B cell (primary cell): ENCODE measurements around the gene RIPOR2. TPM values are rescaled to one million over a fixed set of nuclear protein-coding genes. Genes with fewer than 3 reads are reported as not detected.

Experiments used
- ATAC-seq: fragments of 200-7000 bp; cut with Tn5 transposase; one replicate; pipeline ENCODE4 v1.10.0; 2021; ENCODE audit warnings: low read depth, mild to moderate bottlenecking, moderate number of reproducible peaks, moderate library complexity
- CTCF ChIA-PET: fragments of 350-600 bp; sonication (Branson Sonifier 250); formaldehyde crosslinking; loops from one replicate; lab custom pipeline; 2021; ENCODE audit warnings: antibody characterized with exemption, inconsistent platforms; lab: Charles Lee
- POLR2A ChIA-PET: fragments of 350-600 bp; sonication (Branson Sonifier 250); formaldehyde crosslinking; loops from one replicate; lab custom pipeline; 2021; ENCODE audit warnings: antibody characterized with exemption; lab: Charles Lee
- DNase-seq: peaks from one replicate; pipeline ENCODE4 v3.0.0; 2013
- H2AFZ ChIP-seq: 2 replicates; pipeline ENCODE4 v1.6.1; 2012; ENCODE audit warnings: mild to moderate bottlenecking, low read depth, low read length; ENCODE audit not compliant: insufficient read depth, poor library complexity, severe bottlenecking
- H3K27ac ChIP-seq, 2 donors: 1 replicate in 1 of 2; 2 replicates in 1 of 2; pipeline ENCODE4 v1.5.1; 2012 to 2013; ENCODE audit warnings: low read length in 2 of 2, mild to moderate bottlenecking in 2 of 2, moderate library complexity in 1 of 2
- H3K27me3 ChIP-seq, 4 experiments: fragments of 200-600 bp in 1 of 4; sonication (generic) in 1 of 4; replicated peaks in 1 of 4; 1 replicate in 2 of 4; 2 replicates in 2 of 4; pipeline versions ENCODE4 v1.6.1 to v1.7.0; 2013 to 2016; ENCODE audit warnings: low read length in 3 of 4, mild to moderate bottlenecking in 2 of 4, mixed read lengths in 1 of 4, moderate library complexity in 1 of 4; ENCODE audit not compliant: insufficient read depth in 4 of 4, control insufficient read depth in 3 of 4; ENCODE audit errors: control extremely low read depth in 1 of 4
- H3K36me3 ChIP-seq, 2 experiments: replicated peaks in 1 of 2; 1 replicate in 1 of 2; 2 replicates in 1 of 2; pipeline versions ENCODE4 v1.6.1 to v1.7.1; 2013; ENCODE audit warnings: low read length in 1 of 2; ENCODE audit not compliant: insufficient read depth in 2 of 2, control insufficient read depth in 1 of 2; ENCODE audit errors: control extremely low read depth in 1 of 2, extremely low read depth in 1 of 2
- H3K4me1 ChIP-seq, 2 donors: fragments of 200-600 bp in 1 of 2; sonication (generic) in 1 of 2; 1 replicate in 1 of 2; 2 replicates in 1 of 2; pipeline versions ENCODE4 v1.5.1 to v1.6.1; 2013 to 2017; ENCODE audit warnings: low read length in 2 of 2; ENCODE audit not compliant: control insufficient read depth in 2 of 2, insufficient read depth in 2 of 2
- H3K4me2 ChIP-seq: replicated peaks from 2 replicates; pipeline ENCODE3; 2012; ENCODE audit warnings: mild to moderate bottlenecking, low read depth, low read length; ENCODE audit not compliant: poor library complexity, severe bottlenecking
- H3K4me3 ChIP-seq, 5 experiments: fragments of 200-600 bp in 1 of 5; sonication (generic) in 1 of 5; 1 replicate in 3 of 5; 2 replicates in 2 of 5; pipeline versions ENCODE4 v1.5.1 to v1.7.0; 2011 to 2016; ENCODE audit warnings: low read length in 4 of 5, mild to moderate bottlenecking in 4 of 5, low read depth in 2 of 5, control low read depth in 1 of 5, moderate library complexity in 1 of 5; ENCODE audit not compliant: insufficient read depth in 1 of 5; ENCODE audit errors: control extremely low read depth in 1 of 5, extremely low read depth in 1 of 5
- H3K79me2 ChIP-seq: fragments of 200-600 bp; sonication (generic); one replicate; pipeline ENCODE4 v1.6.0; 2016; ENCODE audit warnings: low read length; ENCODE audit not compliant: control insufficient read depth, insufficient read depth
- H3K9ac ChIP-seq: fragments of 200-600 bp; sonication (generic); 2 replicates; pipeline ENCODE4 v1.6.1; 2017; ENCODE audit warnings: mild to moderate bottlenecking, low read length, moderate library complexity
- H3K9me3 ChIP-seq, 3 donors: one replicate each; pipeline versions ENCODE4 v1.6.1 to v1.7.1; 2013; ENCODE audit warnings: low read length in 2 of 3; ENCODE audit not compliant: control insufficient read depth in 2 of 3, insufficient read depth in 1 of 3; ENCODE audit errors: control extremely low read depth in 1 of 3
- H4K20me1 ChIP-seq: 2 replicates; pipeline ENCODE4 v1.6.0; 2012; ENCODE audit warnings: mild to moderate bottlenecking, low read length; ENCODE audit not compliant: insufficient read depth, control insufficient read depth, poor library complexity, severe bottlenecking
- H3K27ac Mint-ChIP-seq: one replicate; pipeline ENCODE4 v1.8.0; 2021; ENCODE audit warnings: mixed read lengths
- H3K27me3 Mint-ChIP-seq: one replicate; pipeline ENCODE4 v1.8.0; 2021; ENCODE audit warnings: mixed read lengths
- H3K4me1 Mint-ChIP-seq: one replicate; pipeline ENCODE4 v1.8.0; 2021; ENCODE audit warnings: mixed read lengths
- H3K4me3 Mint-ChIP-seq: one replicate; pipeline ENCODE4 v1.8.0; 2021; ENCODE audit warnings: mixed read lengths
- H3K9me3 Mint-ChIP-seq: one replicate; pipeline ENCODE4 v1.8.0; 2022; ENCODE audit warnings: mixed read lengths; ENCODE audit not compliant: insufficient read depth
- EZH2 ChIP-seq: IDR thresholded peaks from 2 replicates; pipeline ENCODE4 v1.6.1; 2012; ENCODE audit warnings: borderline replicate concordance, low read depth, mild to moderate bottlenecking, moderate library complexity, low read length; ENCODE audit not compliant: insufficient read depth, poor library complexity, severe bottlenecking
- WGBS: methylation state at CpG from one replicate; pipeline ENCODE4 v1.1.5; 2013; ENCODE audit warnings: missing lambda C conversion rate; ENCODE audit not compliant: insufficient coverage; 5-methylcytosine and 5-hydroxymethylcytosine counted together
- intact Hi-C: fragments of 100-400 bp; cut with micrococcal nuclease; formaldehyde crosslinking; loops from one replicate; pipeline ENCODE4 v1.10.0; 2022
- polyA plus RNA-seq: library from polyadenylated mRNA; depleted of rRNA; stranded (reverse); fragments of >200 nt; gene quantifications from 2 replicates; pipeline ENCODE4 v1.2.3, GENCODE V29; 2012
- total RNA-seq, 2 donors: library from RNA; stranded (reverse); fragments of 120-200 nt in 1 of 2; gene quantifications; 1 replicate in 1 of 2; 2 replicates in 1 of 2; pipeline versions ENCODE4 v1.2.3 to v1.2.4, GENCODE V29; 2013 to 2022
- TF ChIP-seq, protein P1 (sequence below): fragments of 200-600 bp; IDR thresholded peaks from one replicate; pipeline ENCODE4 v1.8.0; 2022; ENCODE audit warnings: antibody characterized with exemption, mild to moderate bottlenecking

The RIPOR2 gene
- total and polyA plus RNA-seq, 2 donors (not counting 1 experiment from before 2014, with no cell fraction given), result 300 to 430 TPM

DNA sequence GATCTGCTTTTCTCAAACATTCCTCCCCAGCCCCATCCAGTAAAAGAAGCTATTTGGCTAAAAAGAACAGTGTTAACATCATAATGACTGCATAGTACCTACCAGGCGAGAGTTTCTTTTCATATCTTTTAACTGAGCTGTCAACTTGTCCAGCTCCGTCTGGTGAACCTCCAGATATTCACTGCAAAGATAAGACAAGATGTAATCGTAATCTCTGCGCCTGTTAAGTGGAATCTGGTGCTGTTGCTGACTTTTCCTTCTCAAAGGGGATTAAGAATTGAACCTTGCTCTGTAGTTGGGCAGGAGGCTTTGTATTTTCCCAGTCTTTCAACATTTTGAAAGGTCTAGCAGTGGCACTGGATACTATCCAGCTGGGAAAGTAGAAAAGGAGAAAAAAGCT, 63.0 kb downstream of the RIPOR2 start:
- no peak for ATAC-seq

GRCh38 chr6:24868765-24869164, 67.0 kb downstream of the RIPOR2 start:
- no peak for ATAC-seq
- peaks cover 32 to 98% of the 10 kb centered on the region in 2 experiments for H3K36me3 ChIP-seq
- H2AFZ ChIP-seq, result no peak overlapping the region
- Mint-ChIP-seq H3K9me3 (no peaks in the 10 kb centered on the region), H3K27ac (peak overlapping the region; percentile 43), H3K4me3 (no peak overlapping the region), H3K27me3 (no peaks in the 10 kb centered on the region), H3K4me1 (peaks cover 47% of the 10 kb centered on the region)
- ChIA-PET POLR2A (no interaction called here), CTCF (interaction anchor here (1.0 to 4.1 kb wide), 4 partner anchors 12 to 158 kb away, joined by 3 to 24 read pairs (median 4); no protein-coding TSS in a partner anchor)
- H3K27ac ChIP-seq, result peak overlapping the region; percentile 1 to 81
- H3K9ac ChIP-seq, result no peak overlapping the region
- peaks cover 68% of the 10 kb centered on the region for H4K20me1 ChIP-seq
- no peaks in the 10 kb centered on the region for H3K27me3 ChIP-seq
- peaks cover 33 to 34% of the 10 kb centered on the region in 2 donors for H3K4me1 ChIP-seq
- WGBS, result 95% methylated on average over 3 of the region's 4 CpGs
- no peak overlapping the region for H3K4me2 ChIP-seq
- TF ChIP-seq, protein P1, sequence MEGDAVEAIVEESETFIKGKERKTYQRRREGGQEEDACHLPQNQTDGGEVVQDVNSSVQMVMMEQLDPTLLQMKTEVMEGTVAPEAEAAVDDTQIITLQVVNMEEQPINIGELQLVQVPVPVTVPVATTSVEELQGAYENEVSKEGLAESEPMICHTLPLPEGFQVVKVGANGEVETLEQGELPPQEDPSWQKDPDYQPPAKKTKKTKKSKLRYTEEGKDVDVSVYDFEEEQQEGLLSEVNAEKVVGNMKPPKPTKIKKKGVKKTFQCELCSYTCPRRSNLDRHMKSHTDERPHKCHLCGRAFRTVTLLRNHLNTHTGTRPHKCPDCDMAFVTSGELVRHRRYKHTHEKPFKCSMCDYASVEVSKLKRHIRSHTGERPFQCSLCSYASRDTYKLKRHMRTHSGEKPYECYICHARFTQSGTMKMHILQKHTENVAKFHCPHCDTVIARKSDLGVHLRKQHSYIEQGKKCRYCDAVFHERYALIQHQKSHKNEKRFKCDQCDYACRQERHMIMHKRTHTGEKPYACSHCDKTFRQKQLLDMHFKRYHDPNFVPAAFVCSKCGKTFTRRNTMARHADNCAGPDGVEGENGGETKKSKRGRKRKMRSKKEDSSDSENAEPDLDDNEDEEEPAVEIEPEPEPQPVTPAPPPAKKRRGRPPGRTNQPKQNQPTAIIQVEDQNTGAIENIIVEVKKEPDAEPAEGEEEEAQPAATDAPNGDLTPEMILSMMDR, result no peak
- no peak for TF ChIP-seq EZH2
- H3K4me3 ChIP-seq, result no peak overlapping the region
- no peaks in the 10 kb centered on the region for H3K9me3 ChIP-seq
- no peak for DNase-seq
- intact Hi-C loops, result no loop called here
- H3K79me2 ChIP-seq, result peaks cover 91% of the 10 kb centered on the region

More for the DNA sequence above, 63.0 kb downstream of the RIPOR2 start:
- Mint-ChIP-seq H3K9me3 (peaks cover 1% of the 10 kb centered on the region), H3K27ac (peak overlapping the region; percentile 78), H3K4me1 (peaks cover 44% of the 10 kb centered on the region), H3K4me3 (no peak overlapping the region), H3K27me3 (no peaks in the 10 kb centered on the region)
- Histone ChIP-seq H3K79me2 (peaks cover 95% of the 10 kb centered on the region), H3K36me3 (peaks cover 45 to 98% of the 10 kb centered on the region in 2 experiments), H2AFZ (no peak overlapping the region), H3K4me3 (no peak overlapping the region), H3K27me3 (no peaks in the 10 kb centered on the region), H3K4me2 (no peak overlapping the region), H3K4me1 (peaks cover 19 to 23% of the 10 kb centered on the region in 2 donors), H4K20me1 (peaks cover 82% of the 10 kb centered on the region), H3K27ac (peak overlapping the region in 1 of 2 donors; percentile 41), H3K9me3 (peaks cover 0 to 7% (median 0%) of the 10 kb centered on the region in 3 donors), H3K9ac (no peak overlapping the region)
- TF ChIP-seq EZH2, result no peak
- TF ChIP-seq, protein P1, result no peak
- intact Hi-C loops, result no loop called here
- no peak for DNase-seq
- ChIA-PET POLR2A (no interaction called here), CTCF (interaction anchor here (1.8 to 2.9 kb wide), 2 partner anchors 118 to 146 kb away, joined by 7 to 17 read pairs; no protein-coding TSS in a partner anchor)
- WGBS, result 100% methylated on average over 3 of the region's 4 CpGs
